Left renal cortex interstitium (tissue), 4 donors: ENCODE results near the gene CD44. TPM values are rescaled to one million over a fixed set of nuclear protein-coding genes. Genes with fewer than 3 reads are reported as not detected.

ENCODE experiments used
- DNase-seq, 4 donors: peaks; one replicate each; pipeline ENCODE4 v3.0.0-alpha.2; 2013; ENCODE audit warnings: low read depth in 4 of 4, low spot score in 2 of 4, missing footprints in 1 of 4
- polyA plus RNA-seq, 4 donors: library from polyadenylated mRNA; unstranded; fragments of 120-200 nt; gene quantifications; one replicate each; pipeline ENCODE4 v1.2.1, GENCODE V29; 2013; ENCODE audit not compliant: insufficient read length in 4 of 4

CD44 gene
- polyA plus RNA-seq, 4 donors: 10.2 to 20.3 (median 10.7) TPM

DNA sequence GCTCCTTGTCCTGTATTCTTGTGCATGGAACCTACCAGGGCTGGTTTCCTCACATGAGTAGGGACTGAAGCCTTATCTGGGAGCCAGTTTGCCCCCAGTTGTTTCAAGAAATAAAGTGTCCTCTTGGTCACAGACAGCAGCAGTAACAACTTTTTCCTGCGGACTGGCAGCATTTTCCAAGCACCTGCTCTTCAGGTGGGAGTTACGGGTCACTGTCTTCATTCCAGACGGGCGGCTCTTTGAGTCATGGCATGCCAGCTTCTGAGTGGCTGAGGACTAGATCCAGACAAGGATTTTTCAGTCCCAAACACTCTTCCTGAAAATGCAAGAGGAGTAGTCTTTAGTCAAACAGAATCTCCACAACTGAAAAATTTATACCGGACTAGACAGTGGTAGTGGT is 2.7 kb upstream of the CD44 start:
- DNase-seq: no peak

DNA sequence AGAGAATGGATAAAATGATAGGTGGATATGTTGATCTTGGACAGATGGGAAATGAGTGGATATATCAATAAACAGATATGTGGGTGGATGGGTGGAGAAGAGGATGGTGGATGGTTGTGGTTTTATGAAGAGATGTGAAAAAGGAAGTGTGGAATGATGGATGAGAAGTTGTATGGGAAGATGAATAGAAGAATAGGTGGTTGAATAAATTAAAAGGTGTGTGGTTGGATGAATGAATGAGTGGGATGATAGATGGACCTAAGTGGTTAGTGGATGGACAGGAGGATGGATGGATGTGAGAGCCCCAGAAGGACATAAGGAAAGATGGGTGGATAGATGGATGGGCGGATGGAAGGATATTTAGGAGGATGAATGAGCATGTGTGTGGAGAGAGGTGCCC is 913 bp upstream of the CD44 start:
- no peak for DNase-seq

DNA sequence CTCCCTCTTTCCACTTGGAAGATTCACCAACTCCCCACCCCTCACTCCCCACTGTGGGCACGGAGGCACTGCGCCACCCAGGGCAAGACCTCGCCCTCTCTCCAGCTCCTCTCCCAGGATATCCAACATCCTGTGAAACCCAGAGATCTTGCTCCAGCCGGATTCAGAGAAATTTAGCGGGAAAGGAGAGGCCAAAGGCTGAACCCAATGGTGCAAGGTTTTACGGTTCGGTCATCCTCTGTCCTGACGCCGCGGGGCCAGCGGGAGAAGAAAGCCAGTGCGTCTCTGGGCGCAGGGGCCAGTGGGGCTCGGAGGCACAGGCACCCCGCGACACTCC is 397 bp upstream of the CD44 start:
- no peak for DNase-seq

DNA sequence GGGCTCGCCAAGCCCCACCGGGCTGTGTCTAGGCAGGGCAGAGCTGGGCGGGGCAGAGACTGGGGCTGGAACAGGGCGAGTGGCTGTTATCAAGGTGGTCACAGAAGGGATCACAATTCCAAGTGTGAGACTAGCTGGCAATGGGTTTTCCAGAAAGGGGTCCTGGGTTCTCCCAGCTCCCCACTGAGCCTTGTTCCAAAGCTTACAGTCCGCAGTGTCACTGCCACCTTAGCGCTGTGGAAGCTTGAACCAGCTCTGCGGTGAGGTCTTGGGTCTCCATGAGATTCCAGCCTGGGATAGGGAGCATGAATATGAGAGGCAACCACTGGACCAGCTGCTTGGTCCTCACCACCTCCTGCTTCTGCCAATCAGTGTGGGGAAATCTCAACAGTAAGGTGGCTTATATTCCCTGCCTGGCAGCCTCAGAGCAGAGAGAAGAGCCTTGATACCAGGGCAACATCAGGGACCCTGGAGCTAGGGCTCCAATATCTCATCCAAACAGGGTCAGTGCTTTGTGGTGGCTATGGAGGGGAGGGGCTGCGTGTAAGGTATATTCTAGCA is 831 bp downstream of the CD44 start:
- no peak for DNase-seq

DNA sequence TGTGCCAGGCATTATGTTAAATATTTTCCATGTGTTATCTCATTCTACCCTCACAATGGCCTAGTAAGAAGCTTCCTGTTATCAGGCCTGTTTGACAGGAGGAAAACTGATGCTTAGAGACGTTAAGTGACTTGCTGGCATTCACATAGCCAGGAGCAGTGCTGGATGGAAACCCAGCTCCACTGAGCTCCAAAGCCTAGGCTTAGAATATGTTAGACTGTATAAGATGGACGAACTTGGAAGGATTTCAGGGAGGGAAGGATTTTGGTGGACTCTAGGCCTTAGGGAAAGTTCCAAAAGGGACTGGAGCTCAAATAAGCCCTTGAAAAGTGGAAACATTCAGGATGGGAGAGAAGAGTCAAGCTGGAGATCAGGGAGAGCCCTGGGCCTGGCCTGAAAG is 2.1 kb downstream of the CD44 start:
- no peak for DNase-seq

DNA sequence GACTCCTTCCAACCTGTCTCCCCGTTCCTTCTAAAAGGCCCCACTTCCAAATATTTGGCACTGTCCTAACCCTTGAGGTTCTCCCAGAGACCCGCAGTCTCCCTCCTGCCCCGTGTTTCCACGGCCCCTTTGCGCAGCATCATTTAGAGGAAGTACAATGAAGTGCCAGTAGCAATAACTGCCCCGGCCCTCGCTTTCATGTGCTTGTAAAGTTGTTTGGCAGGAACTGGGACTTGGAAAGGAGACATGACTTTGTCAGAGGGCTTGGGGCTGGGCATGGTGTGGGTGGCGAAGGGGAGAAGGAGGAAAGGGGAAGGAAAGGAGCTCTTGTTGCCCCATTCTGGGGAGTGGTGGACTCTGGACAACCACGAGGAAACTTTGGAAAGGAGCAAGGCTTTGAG is 2.6 kb downstream of the CD44 start:
- no peak for DNase-seq

DNA sequence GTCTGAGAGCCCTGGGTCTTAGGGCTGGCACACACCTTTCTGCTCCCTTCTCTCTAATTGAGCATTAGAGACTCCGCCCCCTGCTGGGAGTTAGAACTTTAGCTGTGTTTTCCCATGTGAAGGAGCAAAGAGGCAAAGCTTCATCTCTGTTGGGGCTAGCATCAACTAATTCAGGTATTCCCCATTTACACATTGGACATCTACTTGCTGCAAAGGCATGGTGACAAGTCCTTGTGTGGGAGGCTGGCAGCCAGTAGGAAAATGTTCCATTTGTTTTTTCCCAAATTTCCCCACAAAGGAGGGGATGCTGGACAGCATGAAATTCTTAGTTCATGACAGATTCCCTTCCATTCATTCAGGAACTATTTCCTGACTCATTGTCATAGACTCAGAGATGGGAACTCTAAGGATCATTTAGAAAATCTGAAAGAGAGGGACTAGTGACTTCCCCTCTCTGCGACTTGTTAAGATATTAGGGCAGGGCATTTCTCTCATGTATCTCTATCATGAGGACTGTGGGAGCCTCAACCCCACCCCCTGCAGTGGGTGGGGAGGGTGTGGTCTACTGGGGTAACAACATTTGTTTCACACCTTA is 3.6 kb downstream of the CD44 start:
- no peak for DNase-seq

DNA sequence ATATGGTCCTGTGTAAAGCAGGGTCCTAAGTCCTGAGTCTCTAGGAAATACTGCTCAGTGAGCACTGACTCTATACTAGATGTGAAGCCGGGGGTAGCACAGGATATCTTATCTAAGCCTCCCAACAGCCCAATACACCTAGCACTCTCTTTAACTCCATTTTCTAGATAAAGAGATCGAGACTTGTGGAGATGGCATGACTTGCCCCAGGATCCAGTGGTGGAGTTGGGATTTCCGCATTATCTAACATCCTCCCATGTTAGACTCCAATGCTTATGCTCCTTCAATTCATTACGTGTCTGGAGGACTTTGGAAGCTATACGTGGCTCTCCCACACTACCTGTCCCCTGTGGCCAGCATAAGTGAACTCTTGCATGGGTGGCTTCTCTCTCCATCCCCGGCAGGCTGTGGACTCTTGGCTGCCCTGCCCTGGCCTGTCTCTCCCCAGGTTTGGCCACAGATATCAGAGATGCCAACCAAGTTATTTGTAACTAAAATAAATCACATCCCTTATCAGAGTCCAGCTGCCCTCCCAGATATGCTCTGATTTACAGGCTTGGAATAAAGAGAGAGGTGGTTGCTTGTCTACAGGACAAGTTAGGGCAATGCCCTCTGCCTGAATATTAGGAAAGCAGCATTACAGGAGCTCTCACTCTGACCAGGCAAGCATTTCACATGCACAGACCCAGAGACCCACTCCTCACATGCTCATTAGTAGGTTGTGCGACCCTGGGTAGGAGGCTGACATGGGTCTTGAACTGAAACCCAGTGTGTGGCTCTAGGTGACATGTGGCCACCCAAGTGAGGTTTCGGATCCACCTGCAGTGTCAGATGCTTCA is 4.5 kb downstream of the CD44 start:
- DNase-seq: no peak

DNA sequence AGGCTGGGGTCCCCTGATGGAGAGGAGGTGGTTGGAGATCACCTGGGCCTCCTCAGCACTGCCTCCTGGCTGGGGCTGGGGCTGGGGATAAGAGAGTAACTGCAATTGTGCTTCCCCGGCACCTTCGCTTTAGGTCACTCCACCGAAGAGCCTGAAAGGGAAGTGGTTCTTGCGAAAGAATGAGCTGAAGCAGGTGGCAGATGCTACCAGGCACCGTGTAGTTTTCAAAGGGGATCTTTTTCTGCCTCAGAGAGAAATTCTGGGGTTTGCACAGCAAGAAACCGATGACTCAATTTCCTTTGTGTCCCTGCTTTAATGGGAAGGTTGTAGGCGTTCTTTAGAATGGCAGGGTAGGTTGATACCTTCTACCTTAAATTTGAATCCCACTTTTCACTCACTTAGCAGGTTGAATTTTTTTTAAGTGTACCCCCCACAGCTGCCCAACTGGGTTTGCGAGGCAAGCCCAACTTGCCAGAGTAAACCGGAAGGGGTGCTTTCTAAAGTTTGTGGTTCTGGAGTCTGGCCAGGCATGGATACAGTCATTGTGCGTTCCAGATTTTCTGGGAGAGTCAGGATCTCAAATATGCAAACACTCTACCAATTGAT is 5.3 kb downstream of the CD44 start:
- no peak for DNase-seq

DNA sequence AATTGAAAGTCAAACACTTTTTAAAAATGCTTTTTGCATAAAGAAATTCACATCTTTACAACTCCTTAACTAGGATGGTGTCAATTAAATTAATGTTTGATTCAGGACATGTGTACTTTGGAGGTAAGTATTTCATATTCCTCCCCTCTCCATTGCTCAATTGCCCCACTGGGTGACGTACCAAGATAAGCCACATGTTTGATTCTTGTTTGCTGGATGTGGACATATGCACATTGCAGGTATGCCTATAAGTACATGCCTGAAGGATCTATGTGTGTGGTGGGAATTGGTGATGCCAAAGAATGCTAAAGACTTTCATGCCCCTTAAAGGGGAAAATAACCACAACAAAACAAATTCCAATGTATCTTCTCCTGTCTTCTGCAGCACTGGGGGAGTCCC is 5.8 kb downstream of the CD44 start:
- no peak for DNase-seq

DNA sequence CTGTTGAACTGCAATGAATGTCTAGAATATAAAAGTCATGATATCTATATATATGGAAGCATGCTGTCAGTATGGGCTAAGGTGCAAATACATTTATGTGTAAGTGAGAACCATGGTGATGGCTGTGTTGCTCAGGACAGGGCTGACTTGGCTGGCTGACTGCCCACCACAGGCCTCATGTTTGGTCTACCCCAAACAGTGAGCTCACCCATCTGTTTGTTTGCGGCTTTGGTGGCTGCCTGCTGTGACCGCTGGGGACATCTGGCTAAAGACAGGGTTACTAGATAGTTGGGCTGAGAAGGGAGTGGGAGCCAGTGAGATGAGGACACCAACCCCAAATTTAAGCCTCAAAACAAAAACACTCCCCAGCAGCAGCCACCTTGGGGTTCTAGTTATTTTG is 6.3 kb downstream of the CD44 start:
- no peak for DNase-seq

DNA sequence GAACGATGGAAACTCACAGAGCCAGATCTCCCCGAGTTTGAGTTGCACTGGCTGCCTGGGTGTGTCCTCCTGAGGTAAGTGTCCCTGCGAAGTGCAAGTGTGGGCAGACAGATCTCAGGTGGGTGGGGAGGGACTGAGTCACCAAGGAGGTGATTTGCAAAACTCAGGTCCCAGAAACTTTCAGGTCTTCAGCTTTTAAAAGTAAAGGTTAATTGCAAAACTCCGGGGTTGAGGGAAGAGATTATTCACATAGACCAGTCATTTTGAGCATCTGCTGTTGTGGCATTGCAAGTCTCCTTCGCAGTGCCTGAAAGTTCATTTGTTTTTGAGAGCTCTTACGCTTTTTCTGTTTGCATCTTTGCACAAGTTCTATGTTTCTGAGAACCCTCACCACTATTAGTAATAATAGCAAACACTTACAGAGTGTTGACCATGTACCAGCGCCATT is 7.1 kb downstream of the CD44 start:
- DNase-seq: no peak

DNA sequence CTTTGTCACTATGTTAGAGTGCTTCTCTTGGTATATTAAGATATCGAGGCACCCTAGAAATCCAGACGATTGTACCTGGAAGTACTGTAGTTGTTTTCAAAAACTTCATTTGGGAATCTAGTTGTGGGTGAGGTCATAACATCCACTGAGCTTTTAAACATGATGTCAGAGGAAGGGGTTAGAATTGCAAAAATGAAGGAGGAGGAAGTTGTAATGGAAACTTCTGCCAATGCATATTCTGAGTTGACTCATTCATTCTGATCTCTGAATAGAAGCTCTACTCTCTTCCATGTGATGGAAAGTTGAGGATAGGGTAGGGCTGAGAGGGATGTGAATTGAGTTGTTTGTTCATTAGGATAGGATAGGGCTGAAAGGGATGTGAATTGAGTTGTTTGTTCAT is 7.7 kb downstream of the CD44 start:
- no peak for DNase-seq

DNA sequence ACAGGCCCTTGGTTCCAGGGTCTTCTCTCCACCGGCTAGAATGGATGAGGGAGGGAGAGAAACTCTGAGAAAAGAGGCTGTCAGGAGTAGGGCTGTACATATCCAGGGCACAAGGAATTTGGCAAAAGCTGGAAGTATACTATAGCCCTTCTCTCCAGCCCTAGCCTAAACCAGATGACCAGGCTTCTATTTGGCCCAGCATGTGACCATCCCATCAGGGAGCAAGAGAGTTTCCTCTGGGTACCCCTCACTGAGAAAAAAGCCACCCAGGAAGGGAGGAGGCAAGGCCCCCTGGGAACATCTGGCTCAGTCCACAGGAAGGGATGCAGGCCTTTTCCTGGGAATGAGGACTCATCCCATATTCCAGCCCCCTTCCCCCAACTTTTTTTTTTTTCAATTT is 8.3 kb downstream of the CD44 start:
- no peak for DNase-seq

DNA sequence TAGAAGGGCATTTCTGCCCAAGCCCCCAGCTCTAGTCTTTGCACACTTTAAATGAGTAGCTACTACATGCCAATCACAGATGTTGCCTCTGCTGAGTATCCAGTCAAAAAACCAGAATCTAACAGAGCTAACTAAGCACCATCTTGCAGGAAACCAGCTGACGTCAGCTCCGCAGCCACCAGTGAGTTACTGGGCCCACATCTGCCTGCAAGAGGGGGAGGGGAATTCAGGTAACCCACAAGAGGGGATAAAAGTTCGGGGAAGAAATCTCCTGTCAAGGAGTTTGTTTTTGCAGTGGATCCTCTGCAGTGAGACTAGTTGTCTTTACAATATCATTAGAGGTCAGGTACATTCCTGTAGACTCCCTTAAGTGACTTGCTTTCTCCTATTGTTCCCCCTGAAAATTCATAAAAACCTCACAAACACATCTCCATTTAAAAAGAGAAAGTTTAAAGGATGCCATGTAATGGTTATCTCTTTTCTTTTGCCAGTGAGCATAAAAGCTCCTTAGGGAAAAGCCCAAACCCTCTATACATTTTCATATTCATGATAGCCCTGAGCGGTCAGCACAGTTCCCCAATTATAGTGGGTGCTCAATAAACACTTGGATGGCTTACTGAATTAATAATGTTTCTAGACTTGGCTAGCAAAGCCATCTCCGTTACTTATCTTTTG is 9.3 kb downstream of the CD44 start:
- DNase-seq: no peak

DNA sequence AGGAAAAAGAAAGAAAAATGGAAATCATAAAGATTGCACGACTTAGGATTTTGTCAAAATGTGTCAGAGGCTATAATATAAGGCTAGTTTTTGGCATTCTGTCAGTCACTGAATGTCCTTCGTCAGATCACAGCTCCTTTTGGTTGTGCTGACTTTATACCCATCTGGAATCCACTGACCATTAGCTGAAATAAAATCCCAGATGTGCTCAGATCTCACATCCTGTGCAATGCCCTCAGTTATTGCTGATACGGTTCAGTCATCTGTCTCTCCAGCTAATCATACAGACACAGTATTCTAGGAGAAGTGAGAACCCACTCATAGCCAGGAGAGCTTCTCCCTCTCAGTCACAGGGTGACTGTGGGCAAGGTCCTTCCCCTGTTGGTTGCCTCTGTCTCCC is 11.5 kb downstream of the CD44 start:
- DNase-seq: no peak

DNA sequence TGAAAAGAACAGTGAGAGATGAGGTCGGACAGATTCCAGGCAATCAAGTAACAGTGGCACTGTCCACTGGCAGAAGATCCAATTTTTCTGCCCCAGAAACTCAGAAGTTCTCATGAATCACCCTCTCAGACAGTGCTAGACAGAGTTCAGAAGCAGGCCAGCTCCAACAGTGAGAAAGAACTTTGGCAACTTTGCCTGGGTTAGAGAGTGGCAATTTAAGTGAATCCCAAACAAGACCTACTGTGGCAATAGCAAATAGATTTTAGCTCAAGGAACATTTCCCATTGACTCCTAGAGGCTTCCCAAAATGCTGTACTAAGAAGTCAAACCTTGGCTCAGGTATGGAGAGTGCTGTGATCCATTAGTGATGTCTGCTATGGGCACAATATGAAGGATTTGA is 12.3 kb downstream of the CD44 start:
- DNase-seq: no peak

DNA sequence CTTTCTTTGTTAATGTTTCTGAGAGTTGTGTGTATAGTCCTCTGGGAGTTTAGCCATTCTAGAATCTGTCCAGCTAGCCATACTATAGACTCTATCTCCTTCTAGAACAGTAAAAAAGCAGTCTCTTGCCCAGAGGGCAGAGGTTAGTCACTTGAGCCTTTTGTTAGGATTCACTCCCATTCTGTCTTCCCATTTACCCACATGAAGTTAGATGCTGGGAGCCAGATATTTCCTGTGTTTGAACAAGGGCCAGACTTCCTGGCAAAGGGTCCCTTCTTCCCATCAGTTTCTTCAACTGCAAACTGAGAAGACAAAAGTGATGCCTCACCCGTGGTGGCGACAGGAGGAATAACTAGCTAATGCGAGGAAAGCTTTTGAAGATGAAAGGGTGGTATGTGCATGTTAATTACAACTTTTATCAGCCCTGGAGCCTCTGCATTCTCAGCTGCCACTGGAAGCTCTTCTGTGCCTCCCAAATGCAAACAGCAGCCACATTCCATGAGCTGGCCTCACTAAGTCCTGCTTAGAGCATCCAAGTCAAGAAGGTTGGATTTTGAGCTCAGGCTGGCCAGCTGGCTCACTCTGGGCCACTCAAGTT is 12.8 kb downstream of the CD44 start:
- DNase-seq: no peak

DNA sequence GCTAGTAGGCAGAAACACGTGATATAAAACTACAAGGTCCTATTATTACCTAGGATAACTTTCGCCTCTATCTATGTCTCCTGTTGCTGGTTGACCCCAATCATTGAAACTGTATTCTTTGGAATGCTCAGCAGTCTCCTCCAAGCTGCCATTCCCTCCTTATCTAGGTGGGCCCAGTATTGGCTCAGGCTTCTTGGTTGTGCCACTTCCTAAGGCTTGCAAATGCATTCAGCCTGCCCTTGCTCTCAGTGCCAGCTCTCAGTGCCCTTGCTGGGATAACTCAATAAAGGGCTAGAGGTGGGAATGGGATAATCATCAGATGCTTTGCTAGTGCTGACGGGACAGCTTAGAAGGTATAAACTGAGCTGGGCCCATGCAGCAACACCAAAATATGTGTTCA is 13.6 kb downstream of the CD44 start:
- DNase-seq: no peak

DNA sequence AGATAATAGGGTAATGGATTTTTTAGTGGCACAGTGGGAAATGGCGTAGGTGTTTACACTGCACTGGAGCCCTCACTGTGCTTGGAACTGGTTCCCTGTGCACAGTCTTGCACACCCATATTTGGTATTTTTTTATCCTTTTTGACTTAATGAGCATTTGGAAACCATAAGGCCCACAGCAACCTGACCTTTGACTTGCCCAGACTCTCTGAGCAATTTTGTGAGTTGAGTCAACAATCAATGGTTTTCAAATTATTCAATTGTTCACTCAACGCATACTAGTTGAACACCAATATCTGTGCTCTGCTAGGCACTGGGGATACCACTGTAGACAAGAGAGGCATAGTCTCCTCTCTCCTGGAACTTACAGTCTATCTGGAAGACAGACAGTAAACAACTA is 14.3 kb downstream of the CD44 start:
- no peak for DNase-seq

DNA sequence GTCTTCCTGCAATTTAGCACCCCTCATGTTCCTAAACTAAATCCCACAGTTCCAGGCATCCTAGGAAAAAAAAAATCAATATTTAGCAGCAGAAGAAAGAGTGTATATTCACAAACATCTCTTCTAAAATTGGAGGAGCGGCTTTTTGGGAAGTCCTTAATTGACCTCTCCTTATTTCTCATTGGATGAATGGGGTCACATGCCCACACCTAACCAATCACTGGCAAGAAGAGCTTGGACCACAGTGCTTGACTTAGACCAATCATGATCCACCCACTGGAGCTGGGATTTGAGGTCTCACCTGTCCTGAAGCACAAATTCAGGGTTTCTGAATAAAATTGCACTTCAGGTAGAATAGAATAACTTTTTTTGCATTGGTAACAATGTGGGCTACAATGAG is 16.0 kb downstream of the CD44 start:
- no peak for DNase-seq
